Endothelial cell of umbilical vein (primary cell): ENCODE results near the gene MCF2L. TPM values are rescaled to one million over a fixed set of nuclear protein-coding genes. Genes with fewer than 3 reads are reported as not detected.

Source experiments
- BruUV-seq: library from RNA; stranded (reverse); fragments of 400-500 nt; replicated peaks from 2 replicates; lab custom pipeline; 2021; lab: Mats Ljungman, UMichigan
- CTCF ChIA-PET: fragments of 300-600, 350-600 bp; sonication (Branson Sonifier 250); formaldehyde crosslinking; loops from one replicate; lab custom pipeline; 2021; ENCODE audit warnings: antibody characterized with exemption, inconsistent platforms; lab: Charles Lee
- POLR2A ChIA-PET: fragments of 300-600, 350-600 bp; sonication (Branson Sonifier 250); formaldehyde crosslinking; loops from one replicate; lab custom pipeline; 2021; ENCODE audit warnings: antibody characterized with exemption, inconsistent platforms; lab: Charles Lee
- DNase-seq: peaks from one replicate; pipeline ENCODE4 v3.0.0-alpha.2; 2011; ENCODE audit warnings: low read depth, low spot score
- FAIRE-seq: peaks from 2 replicates; lab custom pipeline; 2011; peaks lifted over from hg19 to GRCh38; lab: Jason Lieb, UNC
- H2AFZ ChIP-seq: 2 replicates; pipeline ENCODE4 v1.6.0; 2012; ENCODE audit warnings: low read depth, low read length, control low read depth, inconsistent platforms
- H3K27ac ChIP-seq: 2 replicates; pipeline ENCODE4 v1.5.1; 2011; ENCODE audit warnings: low read depth, mild to moderate bottlenecking, control low read depth, low read length, moderate library complexity; ENCODE audit not compliant: insufficient read depth
- H3K27me3 ChIP-seq, 2 experiments: 2 replicates each; pipeline versions ENCODE4 v1.6.0 to v1.6.1; 2011; ENCODE audit warnings: low read length in 2 of 2, mixed read lengths in 1 of 2; ENCODE audit not compliant: control insufficient read depth in 2 of 2, insufficient read depth in 2 of 2
- H3K36me3 ChIP-seq, 2 experiments: 2 replicates in 1 of 2; 3 replicates in 1 of 2; pipeline ENCODE4 v1.5.1; 2011; ENCODE audit warnings: low read length in 2 of 2, mild to moderate bottlenecking in 1 of 2, moderate library complexity in 1 of 2; ENCODE audit not compliant: control insufficient read depth in 2 of 2, insufficient read depth in 2 of 2; ENCODE audit errors: extremely low read depth in 1 of 2
- H3K4me1 ChIP-seq: 3 replicates; pipeline ENCODE4 v1.5.1; 2011; ENCODE audit warnings: mild to moderate bottlenecking, low read length; ENCODE audit not compliant: control insufficient read depth, insufficient read depth; ENCODE audit errors: extremely low read depth
- H3K4me2 ChIP-seq: 2 replicates; pipeline ENCODE4 v1.6.1; 2011; ENCODE audit warnings: low read length, control low read depth, mixed read lengths; ENCODE audit not compliant: insufficient read depth
- H3K4me3 ChIP-seq, 3 experiments: fragments of 200-600 bp in 1 of 3; sonication (generic), shearing (Covaris generic) in 1 of 3; replicated peaks in 1 of 3; 2 replicates each; pipeline ENCODE4 v1.5.1; 2011 to 2016; ENCODE audit warnings: control low read depth in 3 of 3, low read length in 3 of 3, mild to moderate bottlenecking in 2 of 3, inconsistent platforms in 1 of 3, low read depth in 1 of 3, moderate library complexity in 1 of 3; ENCODE audit not compliant: insufficient read depth in 1 of 3
- H3K79me2 ChIP-seq: 2 replicates; pipeline ENCODE4 v1.6.0; 2012; ENCODE audit warnings: low read length, inconsistent platforms; ENCODE audit not compliant: control insufficient read depth, insufficient read depth
- H3K9ac ChIP-seq: replicated peaks from 2 replicates; pipeline ENCODE3; 2011; ENCODE audit warnings: low read length, control low read depth; ENCODE audit not compliant: insufficient read depth; ENCODE audit errors: extremely low read depth
- H3K9me1 ChIP-seq: replicated peaks from 3 replicates; pipeline ENCODE4 v1.6.0; 2011; ENCODE audit warnings: mild to moderate bottlenecking, low read length; ENCODE audit not compliant: control insufficient read depth, insufficient read depth; ENCODE audit errors: extremely low read depth
- H3K9me3 ChIP-seq: replicated peaks from 2 replicates; pipeline ENCODE4 v1.5.1; 2012; ENCODE audit warnings: low read length, inconsistent platforms; ENCODE audit not compliant: control insufficient read depth, insufficient read depth
- H4K20me1 ChIP-seq: replicated peaks from 2 replicates; pipeline ENCODE3; 2011; ENCODE audit warnings: mild to moderate bottlenecking, low read length; ENCODE audit not compliant: control insufficient read depth, insufficient read depth; ENCODE audit errors: extremely low read depth
- EZH2 ChIP-seq: IDR thresholded peaks from 2 replicates; pipeline ENCODE4 v1.6.1; 2012; ENCODE audit warnings: borderline replicate concordance, low read depth, mild to moderate bottlenecking, moderate library complexity, low read length, inconsistent platforms; ENCODE audit not compliant: severe bottlenecking
- FOS ChIP-seq: IDR thresholded peaks from 2 replicates; pipeline ENCODE4 v1.6.1; 2011; ENCODE audit warnings: mild to moderate bottlenecking, low read length, moderate library complexity, borderline replicate concordance; ENCODE audit not compliant: insufficient read depth
- GATA2 ChIP-seq: IDR thresholded peaks from 2 replicates; pipeline ENCODE4 v1.7.0; 2011; ENCODE audit warnings: low read depth, mild to moderate bottlenecking, moderate library complexity, mixed read lengths, low read length; ENCODE audit not compliant: insufficient read length, insufficient read depth
- JUN ChIP-seq: IDR thresholded peaks from 2 replicates; pipeline ENCODE4 v1.6.1; 2011; ENCODE audit warnings: borderline replicate concordance, low read depth; ENCODE audit not compliant: insufficient read length, insufficient read depth
- MAX ChIP-seq: IDR thresholded peaks from 2 replicates; pipeline ENCODE4 v1.6.1; 2011; ENCODE audit not compliant: insufficient read depth, insufficient read length
- MYC ChIP-seq: IDR thresholded peaks from one replicate; pipeline ENCODE4 v1.6.1; 2011; ENCODE audit warnings: mild to moderate bottlenecking, low read depth, low read length
- POLR2A ChIP-seq: IDR thresholded peaks from 2 replicates; pipeline ENCODE4 v1.6.1; 2012; ENCODE audit warnings: low read depth, mild to moderate bottlenecking, control low read depth, low read length
- POLR2AphosphoS5 ChIP-seq: IDR thresholded peaks from 2 replicates; pipeline ENCODE4 v1.6.1; 2012; ENCODE audit warnings: low read depth, mild to moderate bottlenecking, control low read depth, low read length, moderate library complexity; ENCODE audit not compliant: insufficient read depth
- dilution Hi-C: fragments of 300-500 bp; cut with MboI; formaldehyde crosslinking; loops from one replicate; pipeline ENCODE4 v1.15.0; 2019; ENCODE audit warnings: low sequenced_read_pairs; ENCODE audit not compliant: extremely low pct_ligation_motif_present
- intact Hi-C: fragments of 100-400 bp; cut with micrococcal nuclease; formaldehyde crosslinking; loops from one replicate; pipeline ENCODE4 v1.10.0; 2022
- polyA plus RNA-seq, 4 experiments: library from polyadenylated mRNA; depleted of rRNA in 3 of 4; stranded (reverse) in 3 of 4; unstranded in 1 of 4; fragments of >200 nt; gene quantifications; 2 replicates each; pipeline versions ENCODE4 v1.2.1 to v1.2.3, GENCODE V29; 2011 to 2012; ENCODE audit warnings: missing spikeins in 1 of 4
- total RNA-seq: library from RNA; stranded (reverse); gene quantifications from 2 replicates; pipeline ENCODE4 v1.2.3, GENCODE V29; 2021
- TF ChIP-seq, protein P1 (sequence below), 2 donors: IDR thresholded peaks; 1 replicate in 1 of 2; 2 replicates in 1 of 2; pipeline ENCODE4 v1.5.1; 2011; ENCODE audit warnings: low read length in 2 of 2, mild to moderate bottlenecking in 2 of 2, moderate library complexity in 2 of 2, control low read depth in 1 of 2, inconsistent platforms in 1 of 2, low read depth in 1 of 2; ENCODE audit not compliant: insufficient read depth in 1 of 2; ENCODE audit errors: extremely low read depth in 1 of 2

MCF2L gene
- total and polyA plus RNA-seq, 2 donors (not counting 3 experiments of a cell fraction or from before 2014, with no cell fraction given) = 0.33 to 0.58 TPM

DNA sequence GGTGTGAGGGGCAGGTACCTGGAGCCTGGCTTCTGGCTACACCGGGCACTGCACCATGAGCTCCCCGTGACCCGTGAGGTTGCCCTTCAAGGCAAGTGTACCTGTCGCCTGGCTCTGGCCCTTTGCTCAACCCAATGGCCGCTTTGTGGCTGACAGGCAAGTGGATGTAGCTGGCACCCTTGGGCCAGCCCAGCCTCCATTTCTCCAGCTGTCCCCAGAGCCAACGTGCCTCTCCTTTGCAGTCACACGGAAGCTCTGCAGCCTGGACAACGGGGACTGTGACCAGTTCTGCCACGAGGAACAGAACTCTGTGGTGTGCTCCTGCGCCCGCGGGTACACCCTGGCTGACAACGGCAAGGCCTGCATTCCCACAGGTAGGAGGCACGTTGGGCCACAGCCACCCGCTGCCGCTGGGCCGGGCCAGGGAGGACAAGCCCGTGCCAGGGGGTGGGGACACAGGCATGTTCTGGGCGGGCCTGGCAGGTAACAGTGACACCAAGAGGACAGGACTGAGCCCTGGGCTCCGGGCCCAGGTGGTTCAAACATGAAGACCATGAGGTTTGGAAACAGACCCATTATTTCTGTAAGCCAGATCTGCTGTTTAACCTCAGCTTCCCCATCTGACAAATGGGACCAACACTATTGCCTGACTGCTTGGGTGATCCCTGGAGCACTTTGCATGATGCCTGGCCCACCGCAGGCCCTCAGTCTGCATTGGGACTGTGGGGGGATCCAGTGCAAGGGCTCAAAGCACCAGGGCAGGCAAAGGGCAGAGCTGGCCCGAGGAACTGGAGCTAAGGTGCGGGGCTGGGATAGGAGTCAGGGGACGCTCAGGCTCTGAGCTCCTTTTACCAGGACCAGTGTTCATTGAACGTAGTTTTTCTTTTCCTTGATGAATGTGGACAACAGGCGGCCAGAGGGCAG is 171.9 kb downstream of the MCF2L start:
- DNase-seq (no peak), FAIRE-seq (no peak)
- intact Hi-C loops = no loop called here
- dilution Hi-C loops = no loop called here
- H3K4me3 ChIP-seq = no peak overlapping the region
- H3K9me1 ChIP-seq = no peaks in the 10 kb centered on the region
- no peaks in the 10 kb centered on the region for H3K36me3 ChIP-seq
- H3K79me2 ChIP-seq = no peaks in the 10 kb centered on the region
- ChIA-PET POLR2A (no interaction called here), CTCF (no interaction called here)
- peaks cover 9% of the 10 kb centered on the region in 2 experiments for H3K27me3 ChIP-seq
- H3K9me3 ChIP-seq = no peaks in the 10 kb centered on the region
- no peak overlapping the region for H3K4me2 ChIP-seq
- TF ChIP-seq POLR2AphosphoS5 = no peak
- no peak for TF ChIP-seq POLR2A
- TF ChIP-seq EZH2 = no peak
- TF ChIP-seq MAX = no peak
- TF ChIP-seq, protein P1, sequence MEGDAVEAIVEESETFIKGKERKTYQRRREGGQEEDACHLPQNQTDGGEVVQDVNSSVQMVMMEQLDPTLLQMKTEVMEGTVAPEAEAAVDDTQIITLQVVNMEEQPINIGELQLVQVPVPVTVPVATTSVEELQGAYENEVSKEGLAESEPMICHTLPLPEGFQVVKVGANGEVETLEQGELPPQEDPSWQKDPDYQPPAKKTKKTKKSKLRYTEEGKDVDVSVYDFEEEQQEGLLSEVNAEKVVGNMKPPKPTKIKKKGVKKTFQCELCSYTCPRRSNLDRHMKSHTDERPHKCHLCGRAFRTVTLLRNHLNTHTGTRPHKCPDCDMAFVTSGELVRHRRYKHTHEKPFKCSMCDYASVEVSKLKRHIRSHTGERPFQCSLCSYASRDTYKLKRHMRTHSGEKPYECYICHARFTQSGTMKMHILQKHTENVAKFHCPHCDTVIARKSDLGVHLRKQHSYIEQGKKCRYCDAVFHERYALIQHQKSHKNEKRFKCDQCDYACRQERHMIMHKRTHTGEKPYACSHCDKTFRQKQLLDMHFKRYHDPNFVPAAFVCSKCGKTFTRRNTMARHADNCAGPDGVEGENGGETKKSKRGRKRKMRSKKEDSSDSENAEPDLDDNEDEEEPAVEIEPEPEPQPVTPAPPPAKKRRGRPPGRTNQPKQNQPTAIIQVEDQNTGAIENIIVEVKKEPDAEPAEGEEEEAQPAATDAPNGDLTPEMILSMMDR (IDR thresholded peaks at IDR 0.05; ENCODE audit: extremely low read depth in 1 of 2, insufficient read depth in 1 of 2, low read depth in 1 of 2, low read length in 2 of 2) = no peak
- TF ChIP-seq MYC = no peak
- TF ChIP-seq FOS = no peak
- no peak for TF ChIP-seq JUN
- TF ChIP-seq GATA2 = no peak
- H2AFZ ChIP-seq = no peak overlapping the region
- no peak overlapping the region for H3K9ac ChIP-seq
- no peaks in the 10 kb centered on the region for H3K4me1 ChIP-seq
- no TSS peak for BruUV-seq
- no peak overlapping the region for H3K27ac ChIP-seq
- no peaks in the 10 kb centered on the region for H4K20me1 ChIP-seq
